OCI-LY3 (cell line): ENCODE results near the gene CAMKMT.

Experiments used
- H2AFZ ChIP-seq: fragments of 200-600, 300-600 bp; shearing (Covaris generic); 2 replicates; pipeline ENCODE4 v1.6.0; 2014; ENCODE audit warnings: antibody characterized with exemption, low read depth, low read length
- H3K27ac ChIP-seq: fragments of 200-600, 300-600 bp; sonication (generic); 2 replicates; pipeline ENCODE4 v1.5.1; 2014; ENCODE audit warnings: mild to moderate bottlenecking, low read length, moderate library complexity, mixed read lengths
- H3K27me3 ChIP-seq: fragments of 200-600, 300-600 bp; sonication (generic); 2 replicates; pipeline ENCODE4 v1.6.1; 2014; ENCODE audit warnings: low read depth, low read length, mixed read lengths
- H3K36me3 ChIP-seq: fragments of 200-600, 300-600 bp; sonication (generic); replicated peaks from 2 replicates; pipeline ENCODE3; 2014; ENCODE audit warnings: low read depth, low read length, mixed read lengths
- H3K4me1 ChIP-seq: fragments of 300-600, 200-600 bp; sonication (generic); 2 replicates; pipeline ENCODE4 v1.6.1; 2014; ENCODE audit warnings: low read length, mixed read lengths
- H3K4me2 ChIP-seq: fragments of 200-600, 300-600 bp; sonication (generic); 2 replicates; pipeline ENCODE4 v1.6.1; 2014; ENCODE audit warnings: low read length, mixed read lengths
- H3K4me3 ChIP-seq: fragments of 300-600, 200-600 bp; sonication (generic); 2 replicates; pipeline ENCODE4 v1.5.1; 2014; ENCODE audit warnings: antibody characterized with exemption, mild to moderate bottlenecking, low read length, moderate library complexity
- H3K79me2 ChIP-seq: fragments of 300-600, 200-600 bp; shearing (Covaris generic); 2 replicates; pipeline ENCODE4 v1.6.1; 2014; ENCODE audit warnings: mild to moderate bottlenecking, low read length, mixed read lengths
- H3K9ac ChIP-seq: fragments of 300-600, 200-600 bp; shearing (Covaris generic); 2 replicates; pipeline ENCODE4 v1.6.0; 2014; ENCODE audit warnings: mild to moderate bottlenecking, low read length, moderate library complexity
- H3K9me3 ChIP-seq: fragments of 200-600, 300-600 bp; shearing (Covaris generic); 2 replicates; pipeline ENCODE4 v1.6.1; 2014; ENCODE audit warnings: low read length, mixed read lengths; ENCODE audit not compliant: insufficient read depth
- H4K20me1 ChIP-seq: fragments of 200-600, 300-600 bp; sonication (generic); 2 replicates; pipeline ENCODE4 v1.6.1; 2016; ENCODE audit warnings: low read length, mixed read lengths; ENCODE audit not compliant: insufficient read depth
- EZH2phosphoT487 ChIP-seq: fragments of 200-600 bp; shearing (Covaris generic); IDR thresholded peaks from 2 replicates; pipeline ENCODE4 v1.6.1; 2018; ENCODE audit warnings: antibody characterized with exemption, mixed run types, low read depth
- TF ChIP-seq, protein P1 (sequence below): fragments of 200-600, 300-600 bp; sonication (generic); IDR thresholded peaks from 2 replicates; pipeline ENCODE4 v1.5.1; 2014; ENCODE audit warnings: antibody characterized with exemption, low read length, low read depth

Gene CAMKMT

DNA sequence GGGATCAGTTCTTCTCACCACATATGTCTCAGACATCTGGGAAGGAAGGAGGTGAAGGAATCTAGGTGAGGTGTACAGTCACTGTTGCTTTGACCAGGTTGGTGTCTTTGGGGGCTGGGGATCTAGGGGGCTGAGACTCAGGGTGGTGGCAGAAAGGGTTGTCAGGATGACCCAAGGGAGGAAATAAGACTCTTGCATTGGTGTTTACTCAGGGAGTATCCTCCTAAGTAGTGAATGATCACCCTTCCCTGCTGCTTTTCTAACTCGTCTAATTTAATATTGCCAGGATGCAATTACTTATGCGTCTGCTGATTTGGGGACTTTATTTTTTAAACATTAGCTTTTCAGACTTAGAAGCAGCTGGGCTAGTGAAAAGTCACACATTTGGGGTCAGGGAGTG, 451.9 kb downstream of the CAMKMT start:
- Histone ChIP-seq H3K9ac (no peak overlapping the region), H3K27me3 (peaks cover 32% of the 10 kb centered on the region), H2AFZ (no peak overlapping the region), H3K36me3 (no peaks in the 10 kb centered on the region), H3K79me2 (no peaks in the 10 kb centered on the region), H3K4me1 (no peaks in the 10 kb centered on the region), H3K4me3 (no peak overlapping the region), H4K20me1 (no peaks in the 10 kb centered on the region), H3K27ac (no peak overlapping the region), H3K9me3 (no peaks in the 10 kb centered on the region), H3K4me2 (no peak overlapping the region)
- TF ChIP-seq EZH2phosphoT487 = no peak
- TF ChIP-seq, protein P1, sequence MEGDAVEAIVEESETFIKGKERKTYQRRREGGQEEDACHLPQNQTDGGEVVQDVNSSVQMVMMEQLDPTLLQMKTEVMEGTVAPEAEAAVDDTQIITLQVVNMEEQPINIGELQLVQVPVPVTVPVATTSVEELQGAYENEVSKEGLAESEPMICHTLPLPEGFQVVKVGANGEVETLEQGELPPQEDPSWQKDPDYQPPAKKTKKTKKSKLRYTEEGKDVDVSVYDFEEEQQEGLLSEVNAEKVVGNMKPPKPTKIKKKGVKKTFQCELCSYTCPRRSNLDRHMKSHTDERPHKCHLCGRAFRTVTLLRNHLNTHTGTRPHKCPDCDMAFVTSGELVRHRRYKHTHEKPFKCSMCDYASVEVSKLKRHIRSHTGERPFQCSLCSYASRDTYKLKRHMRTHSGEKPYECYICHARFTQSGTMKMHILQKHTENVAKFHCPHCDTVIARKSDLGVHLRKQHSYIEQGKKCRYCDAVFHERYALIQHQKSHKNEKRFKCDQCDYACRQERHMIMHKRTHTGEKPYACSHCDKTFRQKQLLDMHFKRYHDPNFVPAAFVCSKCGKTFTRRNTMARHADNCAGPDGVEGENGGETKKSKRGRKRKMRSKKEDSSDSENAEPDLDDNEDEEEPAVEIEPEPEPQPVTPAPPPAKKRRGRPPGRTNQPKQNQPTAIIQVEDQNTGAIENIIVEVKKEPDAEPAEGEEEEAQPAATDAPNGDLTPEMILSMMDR = no peak

DNA sequence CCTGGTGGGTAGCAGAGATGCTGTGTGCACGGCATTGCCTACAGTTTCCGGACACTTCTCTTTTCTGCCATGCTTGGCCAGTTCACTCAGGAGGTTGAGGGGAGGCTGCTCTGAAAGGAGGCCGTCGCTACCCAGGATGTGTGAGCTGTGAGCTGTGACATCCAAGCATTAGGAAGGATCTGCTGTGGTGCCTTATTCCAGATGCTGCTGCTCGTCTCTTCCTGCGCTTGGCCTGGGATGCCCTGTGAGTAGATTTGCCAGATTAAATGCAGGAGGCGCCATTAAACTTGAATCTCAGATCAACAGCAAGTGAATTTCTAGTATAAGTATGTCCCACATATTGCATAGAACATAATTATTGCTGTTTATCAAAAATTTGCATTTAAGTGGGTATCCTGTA, 455.5 kb downstream of the CAMKMT start:
- Histone ChIP-seq H3K36me3 (no peaks in the 10 kb centered on the region), H3K4me3 (no peak overlapping the region), H3K27ac (no peak overlapping the region), H3K27me3 (peaks cover 17% of the 10 kb centered on the region), H4K20me1 (no peaks in the 10 kb centered on the region), H3K79me2 (no peaks in the 10 kb centered on the region), H3K9ac (no peak overlapping the region), H3K4me1 (no peaks in the 10 kb centered on the region), H3K9me3 (no peaks in the 10 kb centered on the region), H2AFZ (no peak overlapping the region), H3K4me2 (no peak overlapping the region)
- no peak for TF ChIP-seq EZH2phosphoT487
- TF ChIP-seq, protein P1 = no peak

DNA sequence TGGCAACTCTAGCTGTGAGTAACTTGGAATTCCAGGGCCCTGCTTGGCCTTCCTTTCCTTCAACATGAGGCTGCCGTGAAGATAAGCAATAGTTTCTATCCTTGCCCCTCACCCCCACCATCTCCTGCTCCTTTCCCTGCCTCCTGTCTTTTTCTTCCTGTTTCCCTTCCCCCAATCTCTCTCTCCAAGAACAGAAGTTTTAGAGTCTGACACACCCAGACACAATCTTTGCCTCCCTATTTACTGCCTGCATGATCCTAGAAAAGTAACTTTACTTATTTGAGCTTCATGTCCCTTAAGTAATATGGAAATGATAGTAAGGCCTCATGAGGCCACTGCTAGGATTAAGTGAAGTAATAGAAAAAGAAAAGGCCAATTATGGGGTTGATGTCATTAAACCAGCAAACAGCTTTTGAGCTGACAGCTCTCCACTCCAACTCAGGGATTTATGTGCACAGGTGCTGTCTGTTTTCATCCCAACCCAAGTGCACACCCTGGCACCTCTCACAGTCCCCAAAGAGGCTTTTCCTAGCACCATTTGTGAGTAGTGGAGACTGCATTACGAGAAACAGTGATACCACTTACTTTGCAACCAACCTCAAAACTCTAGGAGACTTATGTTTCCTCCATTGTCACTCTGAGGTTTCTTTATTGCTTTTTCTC, 456.1 kb downstream of the CAMKMT start:
- Histone ChIP-seq H3K27ac (no peak overlapping the region), H3K27me3 (peaks cover 12% of the 10 kb centered on the region)

DNA sequence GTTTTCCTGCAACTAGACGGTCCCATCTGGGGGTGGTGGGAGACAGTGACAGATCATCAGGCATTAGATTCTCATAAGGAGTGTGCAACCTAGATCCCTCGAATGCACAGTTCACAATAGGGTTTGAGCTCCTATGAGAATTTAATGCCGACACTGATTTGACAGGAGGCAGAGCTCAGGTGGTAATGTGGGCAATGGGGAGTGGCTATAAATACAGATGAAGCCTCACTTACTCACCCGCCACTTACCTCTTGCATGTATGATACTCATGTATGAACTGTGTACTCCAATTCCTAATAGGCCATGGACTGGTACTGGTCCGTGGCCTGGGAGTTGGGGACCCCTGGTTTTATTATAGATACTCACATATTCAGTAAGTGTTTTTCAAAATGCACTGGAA, 457.3 kb downstream of the CAMKMT start:
- H3K4me2 ChIP-seq = no peak overlapping the region
- no peaks in the 10 kb centered on the region for H3K4me1 ChIP-seq
- TF ChIP-seq, protein P1 = no peak
- TF ChIP-seq EZH2phosphoT487 = no peak
- H3K27ac ChIP-seq = no peak overlapping the region
- no peaks in the 10 kb centered on the region for H3K9me3 ChIP-seq
- H4K20me1 ChIP-seq = no peaks in the 10 kb centered on the region
- H3K79me2 ChIP-seq = no peaks in the 10 kb centered on the region
- H2AFZ ChIP-seq = no peak overlapping the region
- no peaks in the 10 kb centered on the region for H3K36me3 ChIP-seq
- H3K27me3 ChIP-seq = peaks cover 1% of the 10 kb centered on the region; the same call in 1 of the 2 replicates
- no peak overlapping the region for H3K4me3 ChIP-seq
- H3K9ac ChIP-seq = no peak overlapping the region

More for the DNA sequence above, 456.1 kb downstream of the CAMKMT start:
- H4K20me1 ChIP-seq = no peaks in the 10 kb centered on the region
- H2AFZ ChIP-seq = no peak overlapping the region
- no peak overlapping the region for H3K4me2 ChIP-seq
- no peaks in the 10 kb centered on the region for H3K9me3 ChIP-seq
- no peak overlapping the region for H3K4me3 ChIP-seq
- no peaks in the 10 kb centered on the region for H3K4me1 ChIP-seq
- no peaks in the 10 kb centered on the region for H3K36me3 ChIP-seq
- no peak overlapping the region for H3K9ac ChIP-seq
- no peak for TF ChIP-seq EZH2phosphoT487
- TF ChIP-seq, protein P1 = no peak
- H3K79me2 ChIP-seq = no peaks in the 10 kb centered on the region
